NT2/D1 (cell line): ENCODE data around the gene U2AF2.

Source experiments
- SUZ12 ChIP-seq: IDR thresholded peaks from 2 replicates; pipeline ENCODE4 v1.6.1; 2011; ENCODE audit not compliant: insufficient read length, insufficient read depth; ENCODE audit errors: extremely low read depth
- YY1 ChIP-seq: IDR thresholded peaks from 2 replicates; pipeline ENCODE4 v1.6.1; 2011; ENCODE audit not compliant: insufficient read length, insufficient read depth
- ZNF274 ChIP-seq: IDR thresholded peaks from 2 replicates; pipeline ENCODE4 v1.6.1; 2011; ENCODE audit warnings: mild to moderate bottlenecking, low read depth, low read length

DNA sequence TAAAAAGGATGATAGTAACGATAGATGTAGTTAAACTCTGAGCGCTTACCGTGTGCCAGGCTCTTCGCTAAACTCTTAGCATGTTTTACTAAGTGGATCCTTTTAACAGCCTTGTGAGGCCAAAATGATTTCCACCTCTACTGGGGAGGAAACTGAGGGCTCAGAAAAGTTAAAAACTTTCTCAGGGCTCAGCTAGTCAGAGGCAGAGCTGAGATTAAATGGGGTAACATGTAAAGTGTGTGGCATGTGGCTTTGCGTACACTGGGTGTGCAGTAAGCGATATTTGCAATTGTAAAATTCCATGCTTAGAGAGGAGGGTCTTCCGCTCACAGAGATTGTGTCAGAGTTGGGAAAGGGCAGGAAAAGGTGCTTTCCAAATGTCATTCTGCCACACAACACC lies 1.7 kb downstream of the U2AF2 start:
- TF ChIP-seq YY1 (no peak), SUZ12 (no peak), ZNF274 (no peak)
